ENCODE data around the gene WSB1.

WSB1 gene

DNA sequence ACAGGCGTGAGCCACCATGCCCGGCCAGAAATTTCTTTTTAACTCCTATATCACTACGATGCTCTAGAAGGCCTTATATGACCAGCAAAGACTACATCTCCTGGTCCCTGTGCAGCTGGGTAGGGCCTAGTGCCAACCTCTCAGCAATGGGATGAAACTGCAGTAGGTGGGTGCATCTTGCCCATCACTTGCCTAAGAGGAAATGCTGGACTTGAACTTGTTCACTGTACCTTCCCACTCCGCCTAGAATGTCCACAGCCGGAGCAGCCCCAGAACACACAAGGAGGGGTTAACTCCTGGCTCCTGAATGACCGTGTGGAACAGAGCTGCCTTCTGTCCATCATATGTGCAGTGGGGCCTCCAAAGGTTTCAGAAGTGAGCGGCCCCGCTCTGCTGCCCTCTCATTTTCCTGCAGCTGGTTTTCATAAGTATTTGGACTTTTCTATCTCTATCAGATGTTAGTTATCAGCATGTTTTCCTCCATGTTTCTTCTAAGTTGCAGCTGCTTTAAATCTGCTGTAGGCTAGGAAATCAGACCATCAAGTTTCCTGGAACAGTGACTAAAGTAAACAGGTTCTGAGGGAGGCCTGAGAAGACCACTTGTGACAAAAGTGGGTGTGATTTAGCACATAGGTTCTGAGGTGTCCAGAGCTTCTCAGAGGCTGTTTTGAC lies 52.5 kb downstream of the WSB1 start:
- ATAC-seq, result no peak

DNA sequence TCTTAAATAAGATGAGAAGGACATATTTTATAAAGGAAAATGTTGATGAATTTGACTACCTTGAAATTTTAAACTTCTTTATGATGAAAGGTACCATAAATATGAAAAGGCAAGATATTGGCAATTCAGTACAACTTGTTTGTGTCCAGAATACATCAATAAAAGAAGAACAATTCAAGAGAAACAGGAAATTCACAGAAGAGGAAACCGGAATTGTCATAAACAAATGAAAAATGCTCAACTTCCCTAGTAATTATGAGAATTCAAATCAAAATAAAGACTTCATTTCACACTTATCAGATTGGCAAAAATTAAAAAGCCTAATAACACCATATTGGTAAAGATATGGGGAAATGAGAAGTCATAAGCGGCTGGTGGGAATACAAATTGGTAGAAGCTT lies 54.3 kb downstream of the WSB1 start:
- no peak for ATAC-seq
- TF ChIP-seq ZC3H10 (CRISPR knock-in tag; IDR thresholded peaks at IDR 0.05) (no peak), ZNF70 (CRISPR knock-in tag; IDR thresholded peaks at IDR 0.05) (no peak), RARB (CRISPR knock-in tag; IDR thresholded peaks at IDR 0.05) (no peak), BACH2 (CRISPR knock-in tag; IDR thresholded peaks at IDR 0.05; ENCODE audit: borderline replicate concordance) (no peak), ESRRG (CRISPR knock-in tag; IDR thresholded peaks at IDR 0.05) (no peak), ZNF8 (CRISPR knock-in tag; IDR thresholded peaks at IDR 0.05) (no peak), ZFP3 (CRISPR knock-in tag; IDR thresholded peaks at IDR 0.05) (no peak), SNAI2 (CRISPR knock-in tag; IDR thresholded peaks at IDR 0.05) (no peak), ZNF565 (CRISPR knock-in tag; conservative IDR thresholded peaks at IDR 0.05; ENCODE audit: low read depth) (no peak), TOX (CRISPR knock-in tag; IDR thresholded peaks at IDR 0.05; ENCODE audit: borderline replicate concordance) (no peak), TCF4 (CRISPR knock-in tag; IDR thresholded peaks at IDR 0.05; ENCODE audit: borderline replicate concordance) (no peak), PPARA (CRISPR knock-in tag; IDR thresholded peaks at IDR 0.05; ENCODE audit: borderline replicate concordance) (no peak)
- TF ChIP-seq, protein P1, sequence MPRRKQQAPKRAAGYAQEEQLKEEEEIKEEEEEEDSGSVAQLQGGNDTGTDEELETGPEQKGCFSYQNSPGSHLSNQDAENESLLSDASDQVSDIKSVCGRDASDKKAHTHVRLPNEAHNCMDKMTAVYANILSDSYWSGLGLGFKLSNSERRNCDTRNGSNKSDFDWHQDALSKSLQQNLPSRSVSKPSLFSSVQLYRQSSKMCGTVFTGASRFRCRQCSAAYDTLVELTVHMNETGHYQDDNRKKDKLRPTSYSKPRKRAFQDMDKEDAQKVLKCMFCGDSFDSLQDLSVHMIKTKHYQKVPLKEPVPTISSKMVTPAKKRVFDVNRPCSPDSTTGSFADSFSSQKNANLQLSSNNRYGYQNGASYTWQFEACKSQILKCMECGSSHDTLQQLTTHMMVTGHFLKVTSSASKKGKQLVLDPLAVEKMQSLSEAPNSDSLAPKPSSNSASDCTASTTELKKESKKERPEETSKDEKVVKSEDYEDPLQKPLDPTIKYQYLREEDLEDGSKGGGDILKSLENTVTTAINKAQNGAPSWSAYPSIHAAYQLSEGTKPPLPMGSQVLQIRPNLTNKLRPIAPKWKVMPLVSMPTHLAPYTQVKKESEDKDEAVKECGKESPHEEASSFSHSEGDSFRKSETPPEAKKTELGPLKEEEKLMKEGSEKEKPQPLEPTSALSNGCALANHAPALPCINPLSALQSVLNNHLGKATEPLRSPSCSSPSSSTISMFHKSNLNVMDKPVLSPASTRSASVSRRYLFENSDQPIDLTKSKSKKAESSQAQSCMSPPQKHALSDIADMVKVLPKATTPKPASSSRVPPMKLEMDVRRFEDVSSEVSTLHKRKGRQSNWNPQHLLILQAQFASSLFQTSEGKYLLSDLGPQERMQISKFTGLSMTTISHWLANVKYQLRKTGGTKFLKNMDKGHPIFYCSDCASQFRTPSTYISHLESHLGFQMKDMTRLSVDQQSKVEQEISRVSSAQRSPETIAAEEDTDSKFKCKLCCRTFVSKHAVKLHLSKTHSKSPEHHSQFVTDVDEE (CRISPR knock-in tag; IDR thresholded peaks at IDR 0.05), result no peak
- TF ChIP-seq, protein P2, sequence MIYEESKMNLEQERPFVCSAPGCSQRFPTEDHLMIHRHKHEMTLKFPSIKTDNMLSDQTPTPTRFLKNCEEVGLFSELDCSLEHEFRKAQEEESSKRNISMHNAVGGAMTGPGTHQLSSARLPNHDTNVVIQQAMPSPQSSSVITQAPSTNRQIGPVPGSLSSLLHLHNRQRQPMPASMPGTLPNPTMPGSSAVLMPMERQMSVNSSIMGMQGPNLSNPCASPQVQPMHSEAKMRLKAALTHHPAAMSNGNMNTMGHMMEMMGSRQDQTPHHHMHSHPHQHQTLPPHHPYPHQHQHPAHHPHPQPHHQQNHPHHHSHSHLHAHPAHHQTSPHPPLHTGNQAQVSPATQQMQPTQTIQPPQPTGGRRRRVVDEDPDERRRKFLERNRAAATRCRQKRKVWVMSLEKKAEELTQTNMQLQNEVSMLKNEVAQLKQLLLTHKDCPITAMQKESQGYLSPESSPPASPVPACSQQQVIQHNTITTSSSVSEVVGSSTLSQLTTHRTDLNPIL (CRISPR knock-in tag; IDR thresholded peaks at IDR 0.05; ENCODE audit: low read depth), result no peak
- TF ChIP-seq, protein P3, sequence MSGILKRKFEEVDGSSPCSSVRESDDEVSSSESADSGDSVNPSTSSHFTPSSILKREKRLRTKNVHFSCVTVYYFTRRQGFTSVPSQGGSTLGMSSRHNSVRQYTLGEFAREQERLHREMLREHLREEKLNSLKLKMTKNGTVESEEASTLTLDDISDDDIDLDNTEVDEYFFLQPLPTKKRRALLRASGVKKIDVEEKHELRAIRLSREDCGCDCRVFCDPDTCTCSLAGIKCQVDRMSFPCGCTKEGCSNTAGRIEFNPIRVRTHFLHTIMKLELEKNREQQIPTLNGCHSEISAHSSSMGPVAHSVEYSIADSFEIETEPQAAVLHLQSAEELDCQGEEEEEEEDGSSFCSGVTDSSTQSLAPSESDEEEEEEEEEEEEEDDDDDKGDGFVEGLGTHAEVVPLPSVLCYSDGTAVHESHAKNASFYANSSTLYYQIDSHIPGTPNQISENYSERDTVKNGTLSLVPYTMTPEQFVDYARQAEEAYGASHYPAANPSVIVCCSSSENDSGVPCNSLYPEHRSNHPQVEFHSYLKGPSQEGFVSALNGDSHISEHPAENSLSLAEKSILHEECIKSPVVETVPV (CRISPR knock-in tag; IDR thresholded peaks at IDR 0.05), result no peak

More for the DNA sequence above, 52.5 kb downstream of the WSB1 start:
- TF ChIP-seq OSR1 (CRISPR knock-in tag; IDR thresholded peaks at IDR 0.05), result no peak
- no peak for TF ChIP-seq RARB (CRISPR knock-in tag; IDR thresholded peaks at IDR 0.05)
- TF ChIP-seq ZNF70 (CRISPR knock-in tag; IDR thresholded peaks at IDR 0.05), result no peak

DNA sequence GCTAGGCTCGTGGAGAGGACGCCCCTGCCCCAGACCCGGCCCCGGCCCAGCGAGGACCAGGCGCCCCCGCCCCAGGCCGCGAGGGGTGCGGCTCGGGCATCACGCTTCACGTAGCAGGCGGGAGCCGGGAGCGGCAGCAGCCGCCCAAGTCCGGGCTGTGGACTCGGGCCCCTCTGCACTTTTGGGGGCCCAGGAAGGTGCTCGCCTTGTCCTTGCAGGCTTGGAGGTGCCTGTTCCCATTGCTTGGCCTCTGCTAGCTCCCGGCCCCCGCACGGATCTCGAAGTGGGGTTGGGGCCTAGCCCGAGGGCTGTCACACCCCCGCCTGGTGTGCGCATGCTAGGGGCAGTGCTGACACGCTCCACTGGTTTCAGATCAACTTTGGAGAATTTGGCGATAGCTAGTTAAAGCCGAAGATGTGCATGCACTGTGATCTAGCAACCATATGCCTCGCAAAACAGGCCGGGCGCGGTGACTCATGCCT lies 55.7 kb downstream of the WSB1 start:
- TF ChIP-seq PPARA (CRISPR knock-in tag; IDR thresholded peaks at IDR 0.05; ENCODE audit: borderline replicate concordance) (no peak), ESRRG (CRISPR knock-in tag; IDR thresholded peaks at IDR 0.05) (no peak), ZC3H10 (CRISPR knock-in tag; IDR thresholded peaks at IDR 0.05) (no peak), ZNF8 (CRISPR knock-in tag; IDR thresholded peaks at IDR 0.05) (no peak), OSR1 (CRISPR knock-in tag; IDR thresholded peaks at IDR 0.05) (no peak), TOX (CRISPR knock-in tag; IDR thresholded peaks at IDR 0.05; ENCODE audit: borderline replicate concordance) (no peak), ZFP30 (CRISPR knock-in tag; IDR thresholded peaks at IDR 0.05) (no peak), SNAI2 (CRISPR knock-in tag; IDR thresholded peaks at IDR 0.05) (no peak), ZFP3 (CRISPR knock-in tag; IDR thresholded peaks at IDR 0.05) (no peak), BACH2 (CRISPR knock-in tag; IDR thresholded peaks at IDR 0.05; ENCODE audit: borderline replicate concordance) (no peak), TCF4 (CRISPR knock-in tag; IDR thresholded peaks at IDR 0.05; ENCODE audit: borderline replicate concordance) (no peak)
- TF ChIP-seq, protein P4, sequence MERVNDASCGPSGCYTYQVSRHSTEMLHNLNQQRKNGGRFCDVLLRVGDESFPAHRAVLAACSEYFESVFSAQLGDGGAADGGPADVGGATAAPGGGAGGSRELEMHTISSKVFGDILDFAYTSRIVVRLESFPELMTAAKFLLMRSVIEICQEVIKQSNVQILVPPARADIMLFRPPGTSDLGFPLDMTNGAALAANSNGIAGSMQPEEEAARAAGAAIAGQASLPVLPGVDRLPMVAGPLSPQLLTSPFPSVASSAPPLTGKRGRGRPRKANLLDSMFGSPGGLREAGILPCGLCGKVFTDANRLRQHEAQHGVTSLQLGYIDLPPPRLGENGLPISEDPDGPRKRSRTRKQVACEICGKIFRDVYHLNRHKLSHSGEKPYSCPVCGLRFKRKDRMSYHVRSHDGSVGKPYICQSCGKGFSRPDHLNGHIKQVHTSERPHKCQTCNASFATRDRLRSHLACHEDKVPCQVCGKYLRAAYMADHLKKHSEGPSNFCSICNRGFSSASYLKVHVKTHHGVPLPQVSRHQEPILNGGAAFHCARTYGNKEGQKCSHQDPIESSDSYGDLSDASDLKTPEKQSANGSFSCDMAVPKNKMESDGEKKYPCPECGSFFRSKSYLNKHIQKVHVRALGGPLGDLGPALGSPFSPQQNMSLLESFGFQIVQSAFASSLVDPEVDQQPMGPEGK (CRISPR knock-in tag; IDR thresholded peaks at IDR 0.05; ENCODE audit: borderline replicate concordance), result no peak
- TF ChIP-seq, protein P5, sequence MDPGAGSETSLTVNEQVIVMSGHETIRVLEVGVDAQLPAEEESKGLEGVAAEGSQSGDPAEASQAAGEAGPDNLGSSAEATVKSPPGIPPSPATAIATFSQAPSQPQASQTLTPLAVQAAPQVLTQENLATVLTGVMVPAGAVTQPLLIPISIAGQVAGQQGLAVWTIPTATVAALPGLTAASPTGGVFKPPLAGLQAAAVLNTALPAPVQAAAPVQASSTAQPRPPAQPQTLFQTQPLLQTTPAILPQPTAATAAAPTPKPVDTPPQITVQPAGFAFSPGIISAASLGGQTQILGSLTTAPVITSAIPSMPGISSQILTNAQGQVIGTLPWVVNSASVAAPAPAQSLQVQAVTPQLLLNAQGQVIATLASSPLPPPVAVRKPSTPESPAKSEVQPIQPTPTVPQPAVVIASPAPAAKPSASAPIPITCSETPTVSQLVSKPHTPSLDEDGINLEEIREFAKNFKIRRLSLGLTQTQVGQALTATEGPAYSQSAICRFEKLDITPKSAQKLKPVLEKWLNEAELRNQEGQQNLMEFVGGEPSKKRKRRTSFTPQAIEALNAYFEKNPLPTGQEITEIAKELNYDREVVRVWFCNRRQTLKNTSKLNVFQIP (CRISPR knock-in tag; IDR thresholded peaks at IDR 0.05; ENCODE audit: borderline replicate concordance, low read depth), result no peak
- TF ChIP-seq, protein P1 (CRISPR knock-in tag; IDR thresholded peaks at IDR 0.05), result no peak
- no peak for ATAC-seq
